NCI-H146 treated with DMSO at 0.1 percent for 48 hours (cell line): Measurements from ENCODE around the gene TCF20.

Source experiments
- DNase-seq: peaks from one replicate; lab custom pipeline; 2025; ENCODE audit not compliant: unreplicated experiment; lab: John Stamatoyannopoulos, UW

TCF20 gene

DNA sequence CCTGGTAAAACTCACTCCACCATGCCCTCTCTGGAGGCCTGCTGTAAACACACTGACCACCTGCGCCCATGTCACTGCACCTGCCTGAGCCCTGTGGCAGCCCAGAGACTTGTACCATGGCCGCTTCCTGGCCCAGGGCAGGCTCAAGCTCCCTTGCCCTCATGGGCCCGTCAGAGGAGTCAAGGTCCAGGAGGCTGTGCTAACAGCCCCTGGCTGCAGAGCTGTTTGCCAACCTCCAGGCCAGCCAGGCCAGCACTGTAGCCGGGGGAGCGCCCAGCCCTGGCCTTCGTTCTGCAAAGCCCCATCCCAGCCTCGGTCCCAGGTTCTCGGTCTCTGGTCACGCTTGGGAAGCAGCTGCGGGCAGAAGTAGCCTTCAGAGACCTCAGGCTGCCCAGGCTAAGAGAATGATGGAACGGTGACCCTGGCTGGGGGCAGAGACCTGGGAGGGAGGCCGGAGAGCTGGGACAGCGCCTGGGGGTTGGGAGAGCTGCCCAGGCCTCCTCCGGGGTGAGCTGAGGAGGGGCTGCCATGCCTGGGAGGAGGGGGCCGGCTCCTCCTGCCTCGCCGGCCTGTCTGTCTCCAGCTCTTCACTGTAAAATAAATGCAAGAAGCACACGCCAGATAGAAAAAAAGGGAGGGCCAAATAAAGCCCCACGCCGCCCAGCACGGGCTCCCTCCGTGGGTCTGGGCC lies 11.9 kb upstream of the TCF20 start:
- DNase-seq: no peak

- DNase-seq: no peak
Measured at GRCh38 chr22:42281706-42282251, 11.3 kb upstream of the TCF20 start.

DNA sequence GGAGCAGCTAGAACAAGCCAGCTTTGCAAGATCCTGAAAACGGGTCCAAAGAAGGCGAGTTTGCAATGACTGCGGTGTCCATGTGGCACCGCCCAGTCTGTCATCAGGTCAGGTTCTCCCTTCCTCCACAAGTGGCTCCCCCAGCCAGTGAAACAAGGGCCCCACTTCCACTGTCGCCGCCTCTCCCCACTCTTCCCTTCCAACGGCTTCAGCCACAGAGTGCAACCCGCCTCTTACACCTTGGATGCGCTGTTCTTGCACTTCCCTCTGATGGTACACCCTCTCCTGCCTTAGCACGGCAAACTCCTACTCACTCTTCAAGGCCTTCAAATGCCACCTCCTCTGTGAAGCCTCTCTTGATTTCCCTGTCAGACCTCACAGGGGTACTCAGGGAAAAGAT lies 10.8 kb upstream of the TCF20 start:
- no peak for DNase-seq

DNA sequence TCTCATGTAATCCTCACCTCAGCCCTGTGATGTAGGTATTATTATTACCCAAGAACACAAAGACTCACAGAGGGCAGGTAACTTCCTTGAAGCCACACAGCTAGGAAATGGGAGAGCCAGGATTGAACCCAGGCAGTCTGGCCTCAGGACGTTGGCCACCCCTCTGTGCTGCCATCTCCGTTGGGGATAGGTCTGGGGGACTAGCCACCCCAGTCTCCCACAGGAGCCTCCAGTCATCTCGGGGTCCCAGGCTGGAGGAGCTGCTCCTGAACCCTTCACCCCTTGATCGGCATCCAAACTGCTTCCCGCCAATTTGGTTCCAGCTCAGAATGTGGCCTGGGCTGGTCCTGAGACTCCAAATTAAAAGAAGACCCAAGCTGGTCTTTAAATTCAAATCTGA lies 10.4 kb upstream of the TCF20 start:
- no peak for DNase-seq

GRCh38 chr22:42280140-42280539 lies 9.7 kb upstream of the TCF20 start:
- no peak for DNase-seq

GRCh38 chr22:42279425-42280020 lies 9.1 kb upstream of the TCF20 start:
- DNase-seq: no peak

DNA sequence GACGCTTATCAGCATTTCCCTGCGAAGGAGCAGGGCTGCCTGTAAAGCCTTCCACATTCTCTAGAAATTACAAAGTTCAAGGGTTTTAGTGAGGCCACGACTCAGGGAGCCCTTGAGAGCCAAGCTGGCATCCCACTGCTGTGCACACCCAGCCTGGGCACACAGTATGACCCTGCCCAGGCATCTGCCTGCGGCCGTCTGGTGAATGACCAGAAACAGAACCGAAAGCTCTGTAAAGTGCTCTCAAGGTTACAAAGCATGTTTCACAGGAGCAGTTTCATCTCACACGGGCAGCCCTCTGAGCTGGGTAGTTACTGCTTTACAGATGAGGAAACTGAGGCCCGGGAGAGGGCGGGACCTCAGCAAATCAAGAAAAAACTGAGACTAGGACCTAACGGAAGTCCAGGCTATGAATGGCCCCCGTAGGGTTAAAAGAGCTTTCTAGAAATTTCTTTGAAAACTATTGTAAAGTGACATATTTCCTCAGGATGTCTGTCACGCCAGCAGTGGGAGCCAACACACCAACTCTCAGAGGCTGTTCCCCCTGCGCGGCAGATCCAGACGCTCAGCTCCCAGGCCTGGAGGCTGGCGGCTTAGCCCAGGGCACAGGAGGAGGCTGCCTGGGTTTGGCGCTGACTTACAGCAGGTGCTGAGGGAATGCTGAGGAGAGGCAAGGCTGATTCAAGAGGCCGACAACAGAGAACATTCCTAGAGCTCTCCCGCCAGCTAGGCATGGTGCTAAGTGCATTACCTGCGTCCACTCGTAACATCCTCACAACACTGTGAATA lies 7.7 kb upstream of the TCF20 start:
- no peak for DNase-seq

- DNase-seq: no peak
Measured at GRCh38 chr22:42277232-42277753, 6.8 kb upstream of the TCF20 start.

- no peak for DNase-seq
Measured at GRCh38 chr22:42275970-42276369, 5.5 kb upstream of the TCF20 start.

DNA sequence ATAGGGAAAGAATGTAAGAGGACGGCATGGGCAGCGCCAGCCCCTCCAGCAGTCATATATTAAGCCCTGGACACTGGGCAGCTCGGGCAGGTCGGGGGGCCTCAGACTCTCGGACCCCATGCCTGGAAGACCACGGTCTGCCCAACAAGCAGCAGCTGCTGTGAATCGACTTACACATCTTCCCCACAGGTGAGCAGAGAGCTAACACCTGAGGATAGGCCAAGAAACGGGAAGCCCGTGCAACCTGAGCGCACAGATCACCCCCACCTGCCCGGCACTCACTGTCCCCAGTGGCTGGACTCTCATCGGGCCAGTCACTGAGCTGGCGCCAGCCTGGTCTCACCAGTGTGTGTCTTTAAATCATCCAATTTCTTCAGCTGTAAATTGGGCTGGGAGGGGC lies 4.7 kb upstream of the TCF20 start:
- no peak for DNase-seq

DNA sequence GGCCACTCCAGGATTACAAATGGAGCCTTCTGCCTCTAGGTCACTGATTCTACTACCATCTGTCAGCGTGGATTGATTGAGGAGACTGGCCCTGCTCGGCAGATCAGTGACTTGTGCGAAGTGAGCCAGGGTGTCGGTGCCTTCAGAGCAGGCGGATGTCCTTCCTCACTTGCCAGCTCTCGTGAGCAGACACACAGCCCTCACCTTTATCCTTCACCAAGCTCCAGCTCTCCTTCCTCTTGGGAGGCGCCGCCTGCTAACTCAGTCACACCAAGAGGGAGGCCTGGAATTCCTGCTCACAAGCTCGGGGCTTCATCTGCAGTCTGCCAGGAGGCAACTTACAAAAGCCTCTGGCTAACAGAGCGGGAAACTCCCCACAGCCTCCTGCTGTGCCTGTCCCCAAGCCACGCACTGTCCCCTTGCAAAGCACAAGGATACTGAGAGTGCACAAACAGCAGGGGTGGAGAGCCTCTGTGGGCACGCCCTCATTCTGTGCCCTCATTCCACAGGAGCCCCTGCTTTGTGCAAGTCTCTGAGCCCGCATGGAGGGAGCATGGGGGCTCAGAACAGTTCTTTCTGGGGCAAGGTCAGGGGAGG lies 3.5 kb upstream of the TCF20 start:
- no peak for DNase-seq

- DNase-seq: no peak
Measured at GRCh38 chr22:42272431-42272999, 2.1 kb upstream of the TCF20 start.

DNA sequence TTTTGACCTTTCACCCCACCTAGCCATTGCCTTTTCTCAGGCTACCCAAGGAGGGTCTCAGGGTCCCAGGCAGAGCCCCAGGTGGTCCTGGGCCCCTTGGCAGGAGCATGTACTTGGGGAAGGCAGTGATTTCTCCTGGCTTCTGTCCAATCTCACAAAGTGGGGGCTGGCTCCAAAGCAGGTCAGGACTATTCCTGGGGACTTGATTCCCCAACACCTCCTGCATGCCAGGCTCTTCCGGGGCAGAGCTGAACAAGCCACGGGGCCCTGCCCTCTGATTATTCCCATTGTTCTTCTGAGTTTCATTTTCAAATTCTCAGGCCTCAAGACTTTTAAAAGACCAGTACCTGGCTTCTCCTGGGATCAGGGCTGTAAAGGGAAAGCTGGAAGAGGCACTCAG lies 1.5 kb upstream of the TCF20 start:
- no peak for DNase-seq

GRCh38 chr22:42271191-42271813 lies 849 bp upstream of the TCF20 start:
- DNase-seq: no peak

GRCh38 chr22:42270176-42270509 lies 310 bp downstream of the TCF20 start:
- DNase-seq: peak; percentile 12

DNA sequence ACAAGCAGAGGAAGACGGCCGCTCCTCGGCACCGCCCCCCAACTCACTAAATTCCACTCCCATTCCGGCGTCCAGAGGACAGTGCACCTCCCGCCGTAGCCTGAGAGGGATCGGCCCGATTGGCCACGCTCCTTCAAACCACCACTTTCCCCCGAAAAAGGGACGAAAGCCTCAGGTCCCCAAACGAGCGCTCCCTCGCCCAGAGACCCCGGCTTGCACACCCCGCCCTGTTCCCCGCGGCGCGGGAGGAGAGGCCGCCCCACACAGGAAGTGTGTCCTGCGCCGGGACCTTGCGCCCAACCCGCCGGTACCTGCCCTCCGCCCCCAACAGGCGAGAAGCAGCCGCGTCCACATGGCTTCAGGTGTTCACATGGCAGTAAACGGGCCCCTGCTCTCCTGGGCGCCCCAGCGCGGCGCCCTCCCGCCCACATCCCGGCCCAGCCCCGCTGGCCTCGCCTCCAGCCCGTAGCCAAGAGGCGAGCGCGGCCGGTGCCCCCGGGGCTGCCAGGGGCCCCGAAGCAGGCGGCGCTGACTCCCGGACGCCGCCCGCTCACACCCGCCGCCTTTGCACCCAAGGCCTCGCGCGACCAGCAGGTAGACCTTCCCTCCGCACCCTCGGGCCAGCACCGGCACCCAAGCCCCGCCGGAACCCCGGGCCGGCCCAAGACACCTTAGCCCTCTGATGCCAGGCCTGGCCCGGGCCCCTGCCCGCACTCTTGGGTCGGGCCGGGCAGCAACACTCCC lies 849 bp downstream of the TCF20 start:
- DNase-seq: peak; percentile 10

GRCh38 chr22:42268852-42269410 lies 1.5 kb downstream of the TCF20 start:
- no peak for DNase-seq

DNA sequence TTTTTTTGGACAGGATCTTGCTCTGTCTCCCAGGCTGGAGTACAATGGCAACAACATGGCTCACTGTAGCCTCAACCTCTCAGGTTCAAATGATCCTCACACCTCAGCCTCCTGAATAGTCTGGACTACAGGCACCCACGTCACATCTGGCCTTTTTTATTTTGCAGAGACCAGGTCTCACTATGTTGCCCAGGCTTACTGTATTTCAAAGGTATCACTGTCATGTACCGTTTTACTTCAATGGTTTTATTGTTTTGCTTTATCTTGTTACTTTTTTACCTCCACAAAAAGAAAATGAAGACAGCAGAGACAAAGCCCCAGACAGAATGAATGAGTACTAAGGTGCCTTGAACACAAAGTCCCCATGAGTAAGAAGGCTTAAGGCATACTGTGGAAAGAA lies 5.1 kb downstream of the TCF20 start:
- no peak for DNase-seq

- DNase-seq: no peak
Measured at GRCh38 chr22:42263944-42264343, 6.5 kb downstream of the TCF20 start.

DNA sequence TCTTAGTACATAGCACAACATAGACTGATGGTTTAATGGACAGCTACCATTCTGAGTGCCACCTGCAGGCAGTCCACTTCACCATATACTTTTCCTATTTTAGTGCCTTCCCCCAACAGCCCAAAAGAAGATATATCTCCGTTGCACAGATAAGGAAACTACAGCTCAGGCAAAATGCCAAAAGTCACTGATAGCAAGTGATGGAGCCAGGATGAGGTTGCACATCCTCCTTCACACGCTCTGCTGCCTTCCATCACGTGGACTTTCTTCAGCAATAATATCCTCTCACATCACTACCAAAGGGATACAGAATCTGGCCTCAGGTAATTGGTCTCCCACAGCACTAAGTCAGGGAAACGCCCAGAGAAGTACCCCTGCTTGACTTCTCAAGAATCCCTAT lies 7.5 kb downstream of the TCF20 start:
- no peak for DNase-seq
